PC-3 (cell line): ENCODE data around the gene TACC2. TPM values are rescaled to one million over a fixed set of nuclear protein-coding genes. Genes with fewer than 3 reads are reported as not detected.
A peak's percentile ranks its signal among the peaks of the same experiment; 100 is the strongest.

Source experiments
- ATAC-seq: fragments of 200-7000 bp; cut with Tn5 transposase; 2 replicates; pipeline ENCODE4 v1.9.1; 2020; ENCODE audit warnings: mild to moderate bottlenecking, moderate library complexity
- BruUV-seq: library from RNA; stranded (reverse); fragments of 400-500 nt; replicated peaks from 2 replicates; lab custom pipeline; 2021; lab: Mats Ljungman, UMichigan
- CTCF ChIA-PET: fragments of 300-600 bp; sonication (Branson Sonifier 250); formaldehyde crosslinking; loops from one replicate; lab custom pipeline; 2022; ENCODE audit warnings: antibody characterized with exemption; lab: Charles Lee
- POLR2A ChIA-PET: fragments of 300-600 bp; sonication (Branson Sonifier 250); formaldehyde crosslinking; loops from one replicate; lab custom pipeline; 2022; ENCODE audit warnings: antibody characterized with exemption; ENCODE audit not compliant: unreplicated experiment; lab: Charles Lee
- DNase-seq: peaks from one replicate; pipeline ENCODE4 v3.0.0-alpha.2; 2015
- H2AFZ ChIP-seq: fragments of 300-600 bp; sonication (generic); 2 replicates; pipeline ENCODE4 v1.6.0; 2016; ENCODE audit warnings: antibody characterized with exemption, low read length
- H3F3A ChIP-seq: fragments of 300-600 bp; sonication (generic); one replicate; pipeline ENCODE4 v1.6.0; 2017; ENCODE audit warnings: antibody characterized with exemption, low read length, control low read depth, mild to moderate bottlenecking; ENCODE audit not compliant: unreplicated experiment
- H3K27ac ChIP-seq: fragments of 300-600 bp; sonication (generic); 2 replicates; pipeline ENCODE4 v1.5.1; 2016; ENCODE audit warnings: mild to moderate bottlenecking, low read length
- H3K27me3 ChIP-seq: fragments of 300-600 bp; sonication (generic); 2 replicates; pipeline ENCODE4 v1.6.1; 2016; ENCODE audit warnings: low read length, mixed read lengths
- H3K36me3 ChIP-seq: fragments of 300-600 bp; sonication (generic); 2 replicates; pipeline ENCODE4 v1.6.1; 2016; ENCODE audit warnings: low read depth, mixed run types, low read length, mixed read lengths
- H3K4me1 ChIP-seq: fragments of 300-600 bp; sonication (generic); 2 replicates; pipeline ENCODE4 v1.5.1; 2016; ENCODE audit warnings: low read length; ENCODE audit not compliant: insufficient read depth
- H3K4me2 ChIP-seq: fragments of 300-600 bp; sonication (generic); 2 replicates; pipeline ENCODE4 v1.6.0; 2016; ENCODE audit warnings: low read length
- H3K4me3 ChIP-seq: fragments of 300-600 bp; sonication (generic); 2 replicates; pipeline ENCODE4 v1.5.1; 2016; ENCODE audit warnings: mild to moderate bottlenecking, low read length, mixed read lengths
- H3K79me2 ChIP-seq: fragments of 300-600 bp; sonication (generic); 2 replicates; pipeline ENCODE4 v1.6.1; 2017; ENCODE audit warnings: low read length, mixed read lengths
- H3K9ac ChIP-seq: fragments of 300-600 bp; sonication (generic); 2 replicates; pipeline ENCODE4 v1.6.0; 2016; ENCODE audit warnings: mild to moderate bottlenecking, low read length
- H3K9me2 ChIP-seq: fragments of 300-600 bp; sonication (generic); replicated peaks from 2 replicates; pipeline ENCODE4 v1.6.1; 2016; ENCODE audit warnings: mixed run types, low read length, mixed read lengths
- H3K9me3 ChIP-seq: fragments of 300-600 bp; sonication (generic); 2 replicates; pipeline ENCODE4 v1.6.1; 2016; ENCODE audit warnings: low read length, mixed read lengths
- H4K20me1 ChIP-seq: fragments of 300-600 bp; sonication (generic); 2 replicates; pipeline ENCODE4 v1.6.1; 2016; ENCODE audit warnings: low read length, mixed read lengths
- EZH2 ChIP-seq: fragments of 300-600 bp; sonication (generic); IDR thresholded peaks from one replicate; pipeline ENCODE4 v1.6.1; 2017; ENCODE audit warnings: antibody characterized with exemption, mild to moderate bottlenecking, low read length; ENCODE audit not compliant: unreplicated experiment
- EZH2phosphoT487 ChIP-seq: fragments of 300-600 bp; sonication (generic); IDR thresholded peaks from 2 replicates; pipeline ENCODE4 v1.6.1; 2018; ENCODE audit warnings: mild to moderate bottlenecking, antibody characterized with exemption, low read length, borderline replicate concordance
- intact Hi-C: fragments of 100-400 bp; cut with micrococcal nuclease; formaldehyde crosslinking; loops from 2 replicates; pipeline ENCODE4 v1.9.0; 2023
- total RNA-seq: library from RNA; depleted of rRNA; stranded (reverse); fragments of >200 nt; gene quantifications from 2 replicates; pipeline ENCODE4 v1.2.3, GENCODE V29; 2014
- TF ChIP-seq, protein P1 (sequence below): fragments of 300-600 bp; sonication (generic); conservative IDR thresholded peaks from 2 replicates; pipeline ENCODE4 v1.5.1; 2017; ENCODE audit warnings: antibody characterized with exemption, low read depth, mild to moderate bottlenecking, low read length

Gene TACC2
- total RNA-seq, 1 experiment from 2014 or later: 31.7 TPM

DNA sequence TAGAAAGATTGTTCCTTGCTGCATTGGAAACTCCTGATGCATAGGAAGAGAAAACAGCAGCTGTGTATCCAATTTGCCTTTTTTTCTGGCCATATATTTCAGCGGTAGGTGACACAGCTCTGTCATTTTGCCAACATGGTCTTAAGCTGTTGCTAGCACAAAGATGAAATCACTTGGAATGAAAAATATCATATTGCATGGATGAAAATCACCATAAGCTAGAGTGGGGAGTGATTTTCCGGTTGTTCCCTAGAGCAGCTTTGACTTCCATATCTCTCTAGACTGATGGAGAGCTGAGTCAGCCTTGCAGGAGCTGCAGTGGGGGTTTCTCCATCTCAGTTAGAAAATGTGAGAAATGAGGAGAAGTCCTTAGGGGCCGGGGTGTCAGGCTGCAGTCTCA, 243.8 kb downstream of the TACC2 start:
- peak overlapping the region; percentile 46 for H3K27ac ChIP-seq
- H3K9ac ChIP-seq: no peak overlapping the region
- BruUV-seq: no TSS peak
- H3K4me3 ChIP-seq: no peak overlapping the region
- no peaks in the 10 kb centered on the region for H3F3A ChIP-seq
- H3K4me2 ChIP-seq: no peak overlapping the region
- no peak for TF ChIP-seq EZH2
- no peak for TF ChIP-seq EZH2phosphoT487
- TF ChIP-seq, protein P1, sequence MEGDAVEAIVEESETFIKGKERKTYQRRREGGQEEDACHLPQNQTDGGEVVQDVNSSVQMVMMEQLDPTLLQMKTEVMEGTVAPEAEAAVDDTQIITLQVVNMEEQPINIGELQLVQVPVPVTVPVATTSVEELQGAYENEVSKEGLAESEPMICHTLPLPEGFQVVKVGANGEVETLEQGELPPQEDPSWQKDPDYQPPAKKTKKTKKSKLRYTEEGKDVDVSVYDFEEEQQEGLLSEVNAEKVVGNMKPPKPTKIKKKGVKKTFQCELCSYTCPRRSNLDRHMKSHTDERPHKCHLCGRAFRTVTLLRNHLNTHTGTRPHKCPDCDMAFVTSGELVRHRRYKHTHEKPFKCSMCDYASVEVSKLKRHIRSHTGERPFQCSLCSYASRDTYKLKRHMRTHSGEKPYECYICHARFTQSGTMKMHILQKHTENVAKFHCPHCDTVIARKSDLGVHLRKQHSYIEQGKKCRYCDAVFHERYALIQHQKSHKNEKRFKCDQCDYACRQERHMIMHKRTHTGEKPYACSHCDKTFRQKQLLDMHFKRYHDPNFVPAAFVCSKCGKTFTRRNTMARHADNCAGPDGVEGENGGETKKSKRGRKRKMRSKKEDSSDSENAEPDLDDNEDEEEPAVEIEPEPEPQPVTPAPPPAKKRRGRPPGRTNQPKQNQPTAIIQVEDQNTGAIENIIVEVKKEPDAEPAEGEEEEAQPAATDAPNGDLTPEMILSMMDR: no peak
- H3K9me2 ChIP-seq: no peaks in the 10 kb centered on the region
- ATAC-seq (peak; percentile 48), DNase-seq (peak; percentile 64)
- no peaks in the 10 kb centered on the region for H4K20me1 ChIP-seq
- H3K79me2 ChIP-seq: no peaks in the 10 kb centered on the region
- H3K9me3 ChIP-seq: no peaks in the 10 kb centered on the region
- POLR2A ChIA-PET: interaction anchor here (0.7 kb wide), 1 partner anchor 305 kb away, joined by 3 read pairs; no protein-coding TSS in a partner anchor
- no peaks in the 10 kb centered on the region for H3K27me3 ChIP-seq
- peaks cover 37% of the 10 kb centered on the region for H3K4me1 ChIP-seq
- CTCF ChIA-PET: no interaction called here
- intact Hi-C loops: no loop called here
- peaks cover 9% of the 10 kb centered on the region; the same call in 1 of the 2 replicates for H3K36me3 ChIP-seq
- H2AFZ ChIP-seq: no peak overlapping the region

DNA sequence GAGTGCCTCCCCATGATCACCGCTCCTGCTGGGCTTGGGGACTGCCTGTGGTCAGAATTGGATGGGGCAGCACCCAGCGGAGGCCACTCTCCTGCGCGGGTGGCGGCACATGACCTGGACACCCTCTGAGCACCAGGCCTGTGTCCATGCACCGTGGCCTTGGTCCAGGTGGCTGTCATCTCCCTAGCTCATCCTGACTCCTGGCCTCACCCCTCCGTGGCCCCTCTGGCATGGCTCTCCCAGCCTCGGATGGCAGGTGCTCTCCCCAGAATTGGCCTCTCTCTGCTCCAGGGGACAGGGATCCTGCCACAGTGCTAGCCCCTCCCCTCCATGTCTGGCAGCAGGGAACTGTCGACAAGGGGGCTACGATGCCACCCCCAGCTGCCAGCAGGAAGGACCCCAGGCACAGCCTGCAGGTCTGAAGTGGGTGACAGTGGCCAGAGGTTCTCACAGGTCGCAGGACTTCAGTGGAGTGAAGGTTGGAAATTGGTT, 244.9 kb downstream of the TACC2 start:
- Histone ChIP-seq H3K79me2 (no peaks in the 10 kb centered on the region), H3K4me3 (no peak overlapping the region), H3K9me2 (no peaks in the 10 kb centered on the region), H3F3A (no peaks in the 10 kb centered on the region), H4K20me1 (no peaks in the 10 kb centered on the region), H3K36me3 (peaks cover 10% of the 10 kb centered on the region; the same call in 1 of the 2 replicates), H3K4me1 (peaks cover 37% of the 10 kb centered on the region), H3K27ac (no peak overlapping the region), H3K9ac (no peak overlapping the region), H3K9me3 (no peaks in the 10 kb centered on the region), H3K4me2 (no peak overlapping the region), H2AFZ (no peak overlapping the region), H3K27me3 (no peaks in the 10 kb centered on the region)
- no peak for DNase-seq
- TF ChIP-seq EZH2phosphoT487: no peak
- no peak for TF ChIP-seq EZH2
- TF ChIP-seq, protein P1: no peak
- no peak for ATAC-seq
- CTCF ChIA-PET: no interaction called here
- intact Hi-C loops: no loop called here
- no TSS peak for BruUV-seq
- POLR2A ChIA-PET: no interaction called here

DNA sequence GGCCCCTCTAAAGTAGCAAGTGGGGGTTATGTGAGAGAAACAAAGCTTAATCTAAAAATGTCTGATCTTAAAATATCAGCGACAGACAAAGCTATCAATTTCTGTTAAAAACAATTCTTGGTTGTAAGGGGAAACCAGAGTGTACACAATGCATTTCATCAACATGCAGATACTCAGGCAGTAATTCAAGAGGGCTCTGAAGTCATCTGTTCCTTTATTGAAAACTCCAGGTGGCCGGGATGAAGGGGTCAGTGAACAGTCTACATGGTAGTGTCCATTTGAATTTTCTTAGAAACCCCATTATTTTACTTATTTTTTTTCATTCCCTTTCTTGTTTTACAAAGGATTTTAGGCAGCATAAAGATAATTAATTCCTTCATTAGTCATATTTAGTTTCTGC, 245.5 kb downstream of the TACC2 start:
- Histone ChIP-seq H3K9me2 (no peaks in the 10 kb centered on the region), H3K4me3 (no peak overlapping the region), H3K27ac (peak overlapping the region; percentile 23; the same call in 1 of the 2 replicates), H3F3A (no peaks in the 10 kb centered on the region), H3K4me1 (peaks cover 37% of the 10 kb centered on the region), H3K27me3 (no peaks in the 10 kb centered on the region), H3K9ac (no peak overlapping the region), H4K20me1 (no peaks in the 10 kb centered on the region), H3K79me2 (no peaks in the 10 kb centered on the region), H3K4me2 (no peak overlapping the region), H3K9me3 (no peaks in the 10 kb centered on the region), H3K36me3 (peaks cover 13% of the 10 kb centered on the region), H2AFZ (no peak overlapping the region)
- no peak for ATAC-seq
- ChIA-PET POLR2A (no interaction called here), CTCF (no interaction called here)
- DNase-seq: no peak
- no TSS peak for BruUV-seq
- intact Hi-C loops: no loop called here
- TF ChIP-seq EZH2phosphoT487 (no peak), EZH2 (no peak)
- TF ChIP-seq, protein P1: no peak
